ENCODE measurements around the gene RNF115.

DNA sequence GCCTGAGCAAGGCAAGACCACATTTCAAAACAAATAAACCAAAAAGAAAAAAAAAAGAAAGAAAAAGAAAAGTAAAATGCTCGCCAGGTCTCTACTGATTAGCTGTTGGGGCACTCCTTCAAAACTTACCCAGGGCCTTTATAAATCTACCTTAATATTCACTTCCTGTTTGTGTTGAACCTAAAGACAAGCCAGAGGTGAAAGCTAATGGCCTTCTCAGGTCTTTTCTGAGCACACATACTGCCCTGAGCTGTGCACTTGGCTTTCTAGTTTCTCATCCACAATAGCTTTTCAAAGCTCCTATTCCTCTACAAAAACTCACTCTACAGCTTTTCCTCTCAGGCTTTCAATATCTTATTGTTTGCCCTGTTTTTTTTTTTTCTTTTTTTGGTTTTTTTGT is 50.5 kb downstream of the RNF115 start:
- no peak for TF ChIP-seq POLR2A (IDR thresholded peaks at IDR 0.05; ENCODE audit: borderline replicate concordance, extremely low read depth, insufficient read depth, insufficient read length)
- no peak for TF ChIP-seq REST (IDR thresholded peaks at IDR 0.05; ENCODE audit: low read depth)
- no peak for TF ChIP-seq EZH2 (IDR thresholded peaks at IDR 0.05)
- no peak for TF ChIP-seq CTCF (IDR thresholded peaks at IDR 0.05 in 2 of 3, conservative IDR thresholded peaks at IDR 0.05 in 1 of 3; ENCODE audit: borderline replicate concordance in 1 of 3, insufficient read depth in 1 of 3, low read depth in 2 of 3, low read length in 2 of 3)
- no peak for TF ChIP-seq YY1 (IDR thresholded peaks at IDR 0.05; ENCODE audit: extremely low read depth, insufficient replicate concordance, low read depth, low read length)
- TF ChIP-seq, protein P1, sequence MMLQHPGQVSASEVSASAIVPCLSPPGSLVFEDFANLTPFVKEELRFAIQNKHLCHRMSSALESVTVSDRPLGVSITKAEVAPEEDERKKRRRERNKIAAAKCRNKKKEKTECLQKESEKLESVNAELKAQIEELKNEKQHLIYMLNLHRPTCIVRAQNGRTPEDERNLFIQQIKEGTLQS (IDR thresholded peaks at IDR 0.05) = no peak
- no peak for TF ChIP-seq FOSL1 (IDR thresholded peaks at IDR 0.05; ENCODE audit: low read depth)
- TF ChIP-seq, protein P2, sequence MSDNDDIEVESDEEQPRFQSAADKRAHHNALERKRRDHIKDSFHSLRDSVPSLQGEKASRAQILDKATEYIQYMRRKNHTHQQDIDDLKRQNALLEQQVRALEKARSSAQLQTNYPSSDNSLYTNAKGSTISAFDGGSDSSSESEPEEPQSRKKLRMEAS (IDR thresholded peaks at IDR 0.05) = no peak
- no peak for TF ChIP-seq RAD21 (IDR thresholded peaks at IDR 0.05; ENCODE audit: low read depth)
- no peak for TF ChIP-seq SIN3A (IDR thresholded peaks at IDR 0.05; ENCODE audit: low read depth)
- TF ChIP-seq POLR2AphosphoS5 (IDR thresholded peaks at IDR 0.05; ENCODE audit: low read depth, low read length) = no peak
- no peak for TF ChIP-seq ZBTB33 (IDR thresholded peaks at IDR 0.05; ENCODE audit: extremely low read depth, insufficient replicate concordance, low read length)
- TF ChIP-seq TCF7L2 (IDR thresholded peaks at IDR 0.05; ENCODE audit: borderline replicate concordance, extremely low read depth, insufficient read depth, insufficient read length) = no peak

Measured in HCT116 (cell line).